NCI-H2107 treated with DMSO at 0.1 percent for 48 hours (cell line): ENCODE results near the gene C5orf58.

Experiments
- DNase-seq: peaks from one replicate; lab custom pipeline; 2025; ENCODE audit not compliant: unreplicated experiment; lab: John Stamatoyannopoulos, UW

The C5orf58 gene

GRCh38 chr5:170232786-170233185, at the start of gene C5orf58:
C5orf58 (plus strand) TSS chr5:170232985; CDS start chr5:170234977, 1,992 bp downstream.
- DNase-seq: no peak

GRCh38 chr5:170183816-170184687, 48.7 kb upstream of the C5orf58 start:
- DNase-seq: no peak

DNA sequence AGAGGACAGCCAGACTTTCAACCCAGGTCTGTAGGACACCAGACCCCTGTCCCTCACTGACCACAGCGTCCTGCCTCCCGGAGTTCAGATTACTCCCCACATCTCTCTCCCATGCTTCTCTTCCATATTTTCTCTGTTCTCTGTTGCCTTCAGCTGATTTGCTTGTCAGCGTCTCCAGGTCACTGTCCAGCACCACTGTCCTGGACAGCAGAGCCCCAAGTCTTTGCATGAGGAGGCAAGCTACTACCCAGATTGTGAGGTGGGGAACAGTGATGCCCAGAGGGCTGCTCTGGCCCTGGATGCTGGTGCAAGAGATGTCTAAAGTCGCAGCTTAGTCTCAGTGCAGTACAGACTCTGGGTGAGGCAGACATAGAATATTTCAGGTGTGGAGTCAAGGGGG, 48.0 kb upstream of the C5orf58 start:
- no peak for DNase-seq

DNA sequence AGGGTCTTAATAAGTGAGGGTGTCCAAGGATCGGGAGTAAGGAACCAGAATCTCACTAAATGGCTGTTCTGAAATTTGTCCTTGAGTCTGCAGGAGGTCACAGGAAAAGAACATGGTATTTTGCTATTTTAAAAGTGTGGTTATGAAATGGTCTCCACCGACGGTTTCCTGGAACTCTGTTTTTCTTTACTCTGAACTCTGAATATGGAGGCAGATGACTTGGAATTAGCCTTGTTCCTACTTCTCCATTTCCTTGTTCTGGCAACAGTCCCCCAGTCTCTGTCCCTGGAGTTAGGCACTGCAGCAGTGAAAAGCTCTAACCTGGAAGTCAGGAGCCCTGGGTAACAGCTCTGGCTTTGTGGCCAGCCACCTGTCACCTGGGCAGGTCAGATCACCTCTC, 46.6 kb upstream of the C5orf58 start:
- DNase-seq: no peak

DNA sequence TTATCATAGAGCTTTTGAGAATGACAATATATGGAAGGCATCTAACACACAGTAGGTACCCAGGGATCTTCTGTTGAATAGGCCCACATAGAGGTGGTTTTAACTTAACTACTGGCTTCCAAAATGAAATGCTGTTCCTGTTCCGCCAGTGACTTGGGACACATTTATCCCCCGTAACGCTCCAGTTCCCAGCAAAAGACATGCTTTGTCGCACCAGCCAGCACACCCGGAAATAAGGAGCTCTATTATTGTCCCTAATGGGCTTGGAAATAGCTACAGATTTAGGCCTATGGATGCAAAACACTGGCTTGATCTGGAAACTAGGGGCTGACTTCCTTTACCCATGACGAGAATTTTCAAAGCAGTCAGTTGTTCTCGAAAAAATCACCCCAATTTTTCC, 45.9 kb upstream of the C5orf58 start:
- no peak for DNase-seq

DNA sequence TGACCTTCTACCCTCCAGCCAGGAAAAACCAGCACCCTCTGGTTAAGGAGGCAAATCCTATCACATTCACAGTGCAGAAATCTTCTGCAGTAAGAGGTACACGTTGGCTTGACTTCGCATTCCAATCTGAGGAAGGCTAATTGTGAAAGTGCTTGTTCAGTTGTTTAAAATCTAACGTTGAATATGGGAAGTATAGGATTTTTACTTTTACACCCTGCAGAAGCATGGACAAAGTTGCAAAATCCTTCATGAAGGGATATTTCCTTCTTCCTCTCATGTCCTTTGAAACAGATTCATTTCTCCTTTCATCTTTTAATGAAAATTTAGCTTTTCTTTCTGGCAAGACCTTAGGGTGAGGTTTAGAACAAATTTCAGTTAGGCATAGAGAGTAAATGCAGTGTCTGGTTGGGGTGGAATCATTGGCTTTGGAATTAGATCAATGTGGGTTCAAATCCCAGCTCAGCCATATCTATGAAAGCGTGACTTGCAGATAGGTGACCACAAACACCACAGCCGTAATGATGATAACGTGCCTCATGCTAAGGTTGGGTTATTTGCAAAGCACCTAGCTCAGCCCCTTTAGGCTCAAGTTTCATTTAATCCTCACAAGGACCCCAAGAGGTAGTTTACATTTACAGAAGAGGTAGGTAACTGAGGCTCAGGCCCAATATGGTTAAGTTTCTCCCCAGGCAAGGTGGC, 42.2 kb upstream of the C5orf58 start:
- DNase-seq: no peak

- no peak for DNase-seq
Observed at GRCh38 chr5:170192829-170193228, 40.0 kb upstream of the C5orf58 start.

- no peak for DNase-seq
Observed at GRCh38 chr5:170195961-170196360, 36.8 kb upstream of the C5orf58 start.

- DNase-seq: no peak
Observed at GRCh38 chr5:170200876-170201275, 31.9 kb upstream of the C5orf58 start.

DNA sequence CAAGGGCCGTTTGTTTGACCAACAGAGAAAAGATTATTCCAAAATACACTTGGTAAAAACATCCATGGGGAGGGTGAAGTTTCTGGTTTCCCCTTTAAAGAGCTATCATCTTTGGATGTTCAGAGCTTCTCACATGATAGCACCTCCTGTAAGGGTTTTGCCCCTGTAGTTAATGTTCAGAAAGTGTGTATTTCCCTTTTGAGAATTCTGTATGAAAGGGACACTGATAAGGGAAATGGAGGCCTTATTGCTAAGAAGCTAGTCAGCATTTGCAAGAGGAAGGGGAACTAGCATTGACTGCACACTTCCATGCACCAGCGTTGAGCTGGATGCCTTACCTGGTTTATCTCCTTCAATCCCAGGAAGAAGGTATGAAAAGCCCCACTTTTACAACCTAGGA, 31.5 kb upstream of the C5orf58 start:
- DNase-seq: no peak

- no peak for DNase-seq
Observed at GRCh38 chr5:170202117-170202516, 30.7 kb upstream of the C5orf58 start.

GRCh38 chr5:170204202-170204601, 28.6 kb upstream of the C5orf58 start:
- DNase-seq: no peak

DNA sequence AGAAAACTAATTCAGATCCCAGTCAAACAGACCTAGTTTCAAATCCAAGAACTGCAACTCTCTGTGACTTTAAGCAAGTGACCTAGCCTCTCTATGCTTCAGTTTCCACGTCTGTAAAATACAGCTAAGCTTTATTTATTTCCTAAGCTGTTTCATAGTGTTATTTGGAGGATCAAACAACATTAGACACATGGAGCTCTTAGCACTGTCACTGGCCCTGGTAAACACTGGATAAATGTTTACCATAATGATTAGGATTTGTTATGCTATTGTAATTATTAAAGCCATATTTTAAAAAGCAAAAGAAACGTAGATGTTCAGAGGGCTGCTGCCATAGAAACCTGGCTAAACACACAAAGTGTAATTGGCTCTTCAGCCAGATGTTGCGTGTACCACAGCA, 26.6 kb upstream of the C5orf58 start:
- DNase-seq: no peak

GRCh38 chr5:170206958-170207357, 25.8 kb upstream of the C5orf58 start:
- no peak for DNase-seq

DNA sequence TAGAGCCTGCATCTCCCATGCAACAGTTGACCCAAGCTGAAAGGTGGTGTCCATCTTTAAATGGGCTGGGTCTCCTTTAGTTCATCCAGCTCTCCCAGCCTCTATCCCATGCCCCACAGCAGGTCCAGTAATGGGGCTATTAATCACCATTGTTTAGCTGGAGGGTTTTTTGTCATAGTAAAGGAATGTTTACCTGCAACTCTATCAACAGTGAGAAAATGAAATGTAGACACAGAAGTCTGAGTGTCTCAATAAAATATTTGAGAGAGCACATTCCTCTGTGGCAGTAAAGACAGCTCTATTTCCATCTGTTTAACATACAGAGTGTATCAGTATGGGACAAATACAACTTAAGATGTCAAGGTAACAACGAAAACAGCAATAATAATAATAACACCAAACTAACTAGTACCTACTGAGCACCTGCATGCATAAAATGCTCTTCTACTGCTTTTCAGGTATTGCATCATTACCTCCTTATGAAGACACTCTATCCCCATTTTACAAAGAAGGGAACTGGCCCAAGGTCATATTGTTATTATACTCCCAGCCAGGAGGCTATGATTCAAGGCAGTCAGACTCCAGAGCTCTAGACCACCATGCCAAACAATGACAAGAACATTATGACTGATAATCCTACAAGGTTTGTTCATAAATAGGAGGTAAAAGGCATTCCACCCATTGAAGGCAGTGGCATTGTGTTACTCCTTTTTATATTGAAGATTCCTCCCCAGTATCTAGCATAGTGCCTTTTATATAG, 21.0 kb upstream of the C5orf58 start:
- no peak for DNase-seq

DNA sequence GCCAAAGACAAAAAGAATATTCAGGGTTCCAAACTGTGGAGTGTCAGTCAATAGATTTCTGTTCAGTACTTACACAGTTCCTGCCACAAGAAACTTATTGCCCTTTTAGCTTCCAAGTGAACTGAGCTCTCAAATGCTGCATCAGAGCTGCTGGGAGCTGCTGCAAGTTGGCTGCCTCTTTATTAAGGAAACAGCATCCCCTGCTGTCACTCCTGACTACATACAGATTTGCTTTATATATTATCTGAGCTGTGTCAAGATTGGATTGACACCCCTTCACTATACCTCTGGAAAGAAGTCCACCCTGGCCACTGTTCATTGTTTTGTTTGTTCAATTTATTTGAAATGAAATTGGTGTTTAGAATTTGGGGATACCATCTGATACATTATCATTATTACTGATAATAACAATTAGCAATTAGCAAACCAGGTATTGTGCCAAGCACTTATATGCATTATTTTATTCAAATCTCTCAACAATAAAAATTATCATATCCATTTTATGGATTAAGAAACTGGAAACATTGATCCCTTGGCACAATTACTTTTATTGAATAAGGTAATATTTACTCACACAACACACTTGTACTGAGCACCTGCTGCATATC, 16.4 kb upstream of the C5orf58 start:
- DNase-seq: peak; percentile 47

GRCh38 chr5:170217831-170218230, 15.0 kb upstream of the C5orf58 start:
- no peak for DNase-seq

- DNase-seq: no peak
Observed at GRCh38 chr5:170218726-170219125, 14.1 kb upstream of the C5orf58 start.

- no peak for DNase-seq
Observed at GRCh38 chr5:170219615-170220014, 13.2 kb upstream of the C5orf58 start.

- DNase-seq: no peak
Observed at GRCh38 chr5:170220191-170220590, 12.6 kb upstream of the C5orf58 start.

- no peak for DNase-seq
Observed at GRCh38 chr5:170221327-170221741, 11.5 kb upstream of the C5orf58 start.
